ENCODE results near the gene TTC33. TPM values are rescaled to one million over a fixed set of nuclear protein-coding genes. Genes with fewer than 3 reads are reported as not detected.

TTC33 gene
- total and polyA plus RNA-seq, 4 donors: 5.3 to 30.5 (median 7.8) TPM

DNA sequence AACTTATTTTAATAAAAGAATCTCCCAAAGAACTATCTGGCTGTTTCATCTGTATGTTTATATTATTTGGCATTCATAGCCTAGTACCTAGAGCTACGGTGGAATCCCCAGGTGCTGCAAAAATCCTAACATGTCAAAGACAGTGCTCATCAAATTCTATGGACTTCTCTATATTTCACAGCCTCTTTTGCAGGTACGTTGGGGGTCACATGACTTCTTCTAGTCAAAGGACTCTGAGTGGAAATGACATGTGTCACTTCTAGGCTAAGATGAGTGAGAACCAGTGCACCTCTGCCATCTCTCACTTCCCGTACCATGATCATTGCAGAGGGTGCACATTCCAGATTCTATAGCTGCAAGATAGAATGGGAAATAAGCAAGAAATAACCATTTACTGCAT is 148.6 kb downstream of the TTC33 start:
- 80 to 83% methylated on average over 3 of the region's 3 CpGs for WGBS, 2 donors

DNA sequence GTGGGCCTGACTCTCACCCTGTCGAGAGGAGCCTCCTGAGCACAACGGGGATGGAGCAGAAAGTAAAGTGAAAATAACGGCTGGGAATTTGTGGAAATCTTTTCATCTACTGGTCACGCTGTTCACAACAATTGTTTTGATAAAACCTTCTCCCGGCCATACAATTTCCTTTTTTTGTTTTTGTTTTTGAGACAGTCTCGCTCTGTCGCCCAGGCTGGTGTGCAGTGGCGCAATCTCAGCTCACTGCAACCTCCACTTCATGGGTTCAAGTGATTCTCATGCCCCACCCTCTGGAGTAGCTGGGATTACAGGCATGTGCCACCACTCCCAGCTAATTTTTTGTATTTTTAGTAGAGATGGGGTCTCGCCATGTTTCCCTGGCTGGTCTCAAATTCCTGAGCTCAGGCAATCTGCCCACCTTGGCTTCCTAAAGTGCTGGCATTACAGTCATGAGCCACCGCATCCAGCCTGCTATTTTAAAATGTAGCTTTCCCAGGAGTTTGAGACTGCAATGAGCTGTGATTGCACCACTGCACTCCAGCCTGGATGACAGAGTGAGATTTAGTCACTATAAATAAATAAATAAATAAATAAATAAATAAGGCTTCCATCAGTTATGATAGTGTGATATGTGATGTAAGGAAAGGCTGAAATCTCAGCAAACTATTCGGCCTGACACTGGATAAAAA is 149.5 kb downstream of the TTC33 start:
- 38 to 44% methylated on average over 11 of the region's 11 CpGs for WGBS, 2 donors
- peak overlapping the region in 1 of 2 donors; percentile 68 for H3K27ac ChIP-seq (ENCODE audit: low read depth in 1 of 2, low read length in 1 of 2)
- H3K4me1 ChIP-seq (ENCODE audit: control insufficient read depth in 5 of 5, insufficient read depth in 5 of 5, low read length in 5 of 5): peaks cover 0 to 3% (median 0%) of the 10 kb centered on the region in 5 donors
- no peak overlapping the region for H3K4me3 ChIP-seq
- H3K9me3 ChIP-seq (ENCODE audit: control insufficient read depth in 4 of 4, insufficient read depth in 3 of 4, low read length in 3 of 4): peaks cover 0 to 4% (median 0%) of the 10 kb centered on the region in 4 donors
- H3K9ac ChIP-seq (ENCODE audit: insufficient read depth in 1 of 2, low read length in 2 of 2): no peak overlapping the region
- H3K36me3 ChIP-seq (ENCODE audit: control insufficient read depth in 4 of 4, insufficient read depth in 4 of 4, low read length in 4 of 4): no peaks in the 10 kb centered on the region
- TF ChIP-seq, protein P1, sequence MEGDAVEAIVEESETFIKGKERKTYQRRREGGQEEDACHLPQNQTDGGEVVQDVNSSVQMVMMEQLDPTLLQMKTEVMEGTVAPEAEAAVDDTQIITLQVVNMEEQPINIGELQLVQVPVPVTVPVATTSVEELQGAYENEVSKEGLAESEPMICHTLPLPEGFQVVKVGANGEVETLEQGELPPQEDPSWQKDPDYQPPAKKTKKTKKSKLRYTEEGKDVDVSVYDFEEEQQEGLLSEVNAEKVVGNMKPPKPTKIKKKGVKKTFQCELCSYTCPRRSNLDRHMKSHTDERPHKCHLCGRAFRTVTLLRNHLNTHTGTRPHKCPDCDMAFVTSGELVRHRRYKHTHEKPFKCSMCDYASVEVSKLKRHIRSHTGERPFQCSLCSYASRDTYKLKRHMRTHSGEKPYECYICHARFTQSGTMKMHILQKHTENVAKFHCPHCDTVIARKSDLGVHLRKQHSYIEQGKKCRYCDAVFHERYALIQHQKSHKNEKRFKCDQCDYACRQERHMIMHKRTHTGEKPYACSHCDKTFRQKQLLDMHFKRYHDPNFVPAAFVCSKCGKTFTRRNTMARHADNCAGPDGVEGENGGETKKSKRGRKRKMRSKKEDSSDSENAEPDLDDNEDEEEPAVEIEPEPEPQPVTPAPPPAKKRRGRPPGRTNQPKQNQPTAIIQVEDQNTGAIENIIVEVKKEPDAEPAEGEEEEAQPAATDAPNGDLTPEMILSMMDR (IDR thresholded peaks at IDR 0.05; ENCODE audit: control extremely low read depth, extremely low read depth): no peak
- ATAC-seq (ENCODE audit: insufficient read depth, low FRiP score) (no peak), DNase-seq (no peak)
- no peaks in the 10 kb centered on the region for H3K27me3 ChIP-seq (ENCODE audit: control insufficient read depth in 3 of 3, insufficient read depth in 3 of 3, low read length in 2 of 3)

More for the DNA sequence above, 148.6 kb downstream of the TTC33 start:
- Histone ChIP-seq H3K4me1 (ENCODE audit: control insufficient read depth in 5 of 5, insufficient read depth in 5 of 5, low read length in 5 of 5) (peaks cover 0 to 3% (median 0%) of the 10 kb centered on the region in 5 donors), H3K36me3 (ENCODE audit: control insufficient read depth in 4 of 4, insufficient read depth in 4 of 4, low read length in 4 of 4) (no peaks in the 10 kb centered on the region), H3K9me3 (ENCODE audit: control insufficient read depth in 4 of 4, insufficient read depth in 3 of 4, low read length in 3 of 4) (peaks cover 0 to 4% (median 0%) of the 10 kb centered on the region in 4 donors), H3K4me3 (no peak overlapping the region), H3K27me3 (ENCODE audit: control insufficient read depth in 3 of 3, insufficient read depth in 3 of 3, low read length in 2 of 3) (no peaks in the 10 kb centered on the region), H3K9ac (ENCODE audit: insufficient read depth in 1 of 2, low read length in 2 of 2) (no peak overlapping the region), H3K27ac (ENCODE audit: low read depth in 1 of 2, low read length in 1 of 2) (no peak overlapping the region)
- DNase-seq (no peak), ATAC-seq (ENCODE audit: insufficient read depth, low FRiP score) (no peak)
- TF ChIP-seq, protein P1 (IDR thresholded peaks at IDR 0.05; ENCODE audit: control extremely low read depth, extremely low read depth): no peak

DNA sequence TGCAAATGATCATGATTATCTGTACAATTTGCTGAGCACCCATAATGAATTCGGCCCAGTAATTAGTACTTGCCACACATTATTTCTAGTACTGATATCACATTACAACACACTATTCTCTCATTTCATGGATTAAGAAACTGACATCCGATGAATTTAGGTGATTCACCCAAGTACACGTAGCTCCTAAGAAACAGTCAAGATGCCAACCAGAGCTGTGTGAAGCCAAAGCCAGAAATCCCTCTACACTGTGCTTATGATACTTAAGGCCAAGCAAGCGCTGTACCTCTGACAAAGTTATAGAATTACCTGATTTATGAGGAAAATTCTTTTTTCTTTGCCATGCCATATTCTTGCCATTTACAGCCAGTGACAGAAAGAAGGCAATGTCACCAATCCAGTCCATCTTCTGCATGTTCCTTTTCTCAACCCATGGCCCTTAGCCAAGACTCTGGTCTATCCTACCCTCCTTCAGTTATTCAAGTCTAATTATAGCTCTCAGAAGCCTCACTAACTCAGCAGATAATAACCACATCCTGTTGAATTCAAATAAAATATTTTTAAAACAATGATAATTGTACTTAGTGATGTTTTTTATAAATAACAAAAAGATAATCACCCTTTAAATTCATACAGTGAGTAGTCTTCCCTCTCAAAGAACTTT is 150.3 kb downstream of the TTC33 start:
- no peak overlapping the region for H3K9ac ChIP-seq (ENCODE audit: insufficient read depth in 1 of 2, low read length in 2 of 2)
- no peak overlapping the region for H3K27ac ChIP-seq (ENCODE audit: low read depth in 1 of 2, low read length in 1 of 2)
- TF ChIP-seq, protein P1 (IDR thresholded peaks at IDR 0.05; ENCODE audit: control extremely low read depth, extremely low read depth): no peak
- peak in 1 of 3 donors; percentile 9 for DNase-seq
- H3K9me3 ChIP-seq (ENCODE audit: control insufficient read depth in 4 of 4, insufficient read depth in 3 of 4, low read length in 3 of 4): no peaks in the 10 kb centered on the region
- 84 to 89% methylated on average over 4 of the region's 4 CpGs for WGBS, 2 donors
- no peak overlapping the region for H3K4me3 ChIP-seq
- ATAC-seq (ENCODE audit: insufficient read depth, low FRiP score): no peak
- H3K36me3 ChIP-seq (ENCODE audit: control insufficient read depth in 4 of 4, insufficient read depth in 4 of 4, low read length in 4 of 4): no peaks in the 10 kb centered on the region
- peaks cover 0 to 3% (median 0%) of the 10 kb centered on the region in 5 donors for H3K4me1 ChIP-seq (ENCODE audit: control insufficient read depth in 5 of 5, insufficient read depth in 5 of 5, low read length in 5 of 5)
- no peaks in the 10 kb centered on the region for H3K27me3 ChIP-seq (ENCODE audit: control insufficient read depth in 3 of 3, insufficient read depth in 3 of 3, low read length in 2 of 3)
